Measurements from ENCODE around the gene SRC.

Gene SRC

GRCh38 chr20:37420610-37421009 lies 74.7 kb downstream of the SRC start:
- TF ChIP-seq CTCF (IDR thresholded peaks at IDR 0.05; ENCODE audit: low read length, missing control alignments): no peak
- no peak overlapping the region for H3K4me3 ChIP-seq (replicated peaks; ENCODE audit: low read depth, low read length)
- DNase-seq (ENCODE audit: low read depth): no peak

GRCh38 chr20:37421060-37421905 lies 75.3 kb downstream of the SRC start:
- no peak for DNase-seq (ENCODE audit: low read depth)
- no peak overlapping the region for H3K4me3 ChIP-seq (replicated peaks; ENCODE audit: low read depth, low read length)
- no peak for TF ChIP-seq CTCF (IDR thresholded peaks at IDR 0.05; ENCODE audit: low read length, missing control alignments)

GRCh38 chr20:37421988-37422387 lies 76.0 kb downstream of the SRC start:
- DNase-seq (ENCODE audit: low read depth): no peak
- no peak overlapping the region for H3K4me3 ChIP-seq (replicated peaks; ENCODE audit: low read depth, low read length)
- TF ChIP-seq CTCF (IDR thresholded peaks at IDR 0.05; ENCODE audit: low read length, missing control alignments): no peak

- TF ChIP-seq CTCF (IDR thresholded peaks at IDR 0.05; ENCODE audit: low read length, missing control alignments): no peak
- no peak for DNase-seq (ENCODE audit: low read depth)
- no peak overlapping the region for H3K4me3 ChIP-seq (replicated peaks; ENCODE audit: low read depth, low read length)
These were observed 76.9 kb downstream of the SRC start for GRCh38 chr20:37422791-37423286.

- TF ChIP-seq CTCF (IDR thresholded peaks at IDR 0.05; ENCODE audit: low read length, missing control alignments): no peak
- no peak overlapping the region for H3K4me3 ChIP-seq (replicated peaks; ENCODE audit: low read depth, low read length)
- no peak for DNase-seq (ENCODE audit: low read depth)
These were observed 77.6 kb downstream of the SRC start for GRCh38 chr20:37423545-37423944.

GRCh38 chr20:37424062-37424851 lies 78.3 kb downstream of the SRC start:
- no peak for TF ChIP-seq CTCF (IDR thresholded peaks at IDR 0.05; ENCODE audit: low read length, missing control alignments)
- no peak for DNase-seq (ENCODE audit: low read depth)
- no peak overlapping the region for H3K4me3 ChIP-seq (replicated peaks; ENCODE audit: low read depth, low read length)

Measured in fibroblast of pulmonary artery (primary cell).